Activated CD8-positive, alpha-beta memory T cell treated with anti-CD3 and anti-CD28 coated beads for 4 hours (primary cell): Measurements from ENCODE around the gene PUSL1.

Source experiments
- DNase-seq, 2 donors: peaks; one replicate each; pipeline ENCODE4 v3.0.0-alpha.2; 2020; ENCODE audit warnings: low read depth in 2 of 2

The PUSL1 gene

DNA sequence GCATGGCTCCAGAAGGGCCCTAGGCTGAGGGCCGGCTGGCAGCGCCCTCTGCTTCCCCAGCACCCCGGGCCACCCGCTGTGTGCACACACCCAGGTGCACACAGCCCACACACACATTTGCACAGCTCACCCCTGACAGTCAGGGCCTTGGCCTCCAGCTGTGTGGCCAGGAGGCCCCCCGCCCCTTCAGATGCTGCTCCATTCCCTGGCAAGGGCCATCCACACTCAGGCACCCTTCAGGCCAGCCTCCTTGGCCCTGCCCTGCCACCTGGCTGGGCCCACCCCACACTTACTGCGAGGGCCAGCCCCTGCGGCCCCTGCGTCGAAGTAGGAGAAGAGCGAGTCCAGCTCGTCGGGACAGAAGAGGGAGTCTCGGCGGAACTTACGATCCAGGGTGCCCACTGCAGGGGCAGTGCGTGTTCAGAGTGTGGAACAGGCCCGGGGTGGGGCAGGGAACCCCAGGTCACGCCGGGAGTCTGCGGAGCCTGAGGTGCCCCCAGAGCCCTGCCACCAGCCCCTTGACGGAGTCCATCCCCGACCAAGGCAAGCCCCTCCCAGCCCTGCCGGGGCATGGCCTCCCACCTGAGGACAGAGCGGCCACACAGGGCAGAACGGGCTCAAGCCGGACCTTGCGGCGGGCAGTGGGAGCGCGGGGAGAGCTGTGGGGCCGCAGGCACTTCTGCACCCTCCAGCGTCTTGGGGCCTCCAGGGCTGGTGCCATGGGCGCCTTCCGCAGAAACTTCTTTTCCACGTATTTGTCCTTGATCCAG, 13.1 kb upstream of the PUSL1 start:
- DNase-seq, result no peak

GRCh38 chr1:1296070-1297061, 12.0 kb upstream of the PUSL1 start:
- DNase-seq, result no peak

DNA sequence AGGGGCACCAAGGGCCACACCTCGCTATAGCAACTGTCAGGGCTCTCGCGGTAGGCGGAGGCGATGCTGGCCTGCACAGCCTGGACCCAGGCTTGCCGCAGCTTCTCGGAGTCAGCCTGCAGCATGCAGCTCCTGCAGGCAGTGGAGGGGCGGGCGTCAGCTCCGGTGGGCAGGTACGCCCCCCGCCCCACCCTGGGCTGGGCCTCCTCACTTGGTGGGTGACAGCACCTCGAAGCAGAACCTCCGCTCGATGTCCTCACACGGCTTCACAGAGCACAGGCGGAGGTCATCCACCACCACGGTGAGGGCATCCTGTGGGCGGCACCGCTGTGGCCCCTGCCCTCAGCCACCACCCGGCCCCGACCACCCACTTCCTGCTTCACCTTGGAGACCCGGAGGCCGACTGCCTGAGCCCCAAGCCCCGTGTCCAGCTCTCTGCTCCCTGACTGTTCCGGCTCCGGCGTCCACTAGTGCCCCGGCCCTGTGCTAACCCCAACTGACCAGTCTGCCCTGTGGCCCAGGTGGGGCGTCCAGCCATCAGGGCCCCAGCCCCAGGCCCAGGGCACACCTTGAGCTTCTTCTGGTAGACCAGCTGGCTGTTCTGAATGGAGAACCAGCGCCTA, 10.5 kb upstream of the PUSL1 start:
- no peak for DNase-seq

GRCh38 chr1:1298861-1299685, 9.3 kb upstream of the PUSL1 start:
- no peak for DNase-seq

DNA sequence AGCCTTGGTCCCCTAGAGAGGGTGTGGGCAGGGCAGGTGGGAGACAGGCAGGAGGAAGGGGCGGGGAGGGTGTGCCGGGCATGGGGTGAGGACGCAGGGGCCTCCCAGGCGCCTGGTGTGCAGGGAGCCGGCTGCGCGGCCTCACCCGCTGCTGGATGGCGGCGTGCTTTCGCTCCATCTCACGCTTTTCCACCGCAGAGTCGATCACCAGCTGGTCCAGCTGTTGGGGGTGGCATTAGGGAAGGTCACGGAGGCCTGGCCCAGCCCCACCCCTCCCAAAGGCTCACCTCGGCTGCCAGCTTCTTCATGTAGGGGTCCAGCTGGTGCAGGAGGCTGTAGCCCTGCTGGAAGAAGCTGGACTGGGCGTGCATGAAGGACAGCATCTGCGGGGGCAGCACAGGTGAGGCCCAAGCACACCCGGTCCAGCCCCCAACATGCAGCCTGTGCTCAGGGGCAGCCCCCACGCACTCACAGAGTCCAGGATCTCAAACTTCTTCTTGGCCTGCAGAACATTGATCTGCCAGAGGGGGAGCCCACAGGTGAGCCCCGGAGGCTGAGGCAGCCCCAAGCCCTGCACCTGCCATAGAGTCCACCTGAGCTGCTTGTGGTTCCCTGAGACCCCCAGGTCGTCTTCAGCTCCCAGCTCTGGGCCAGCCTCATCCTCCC, 8.6 kb upstream of the PUSL1 start:
- no peak for DNase-seq

GRCh38 chr1:1300352-1300739, 8.1 kb upstream of the PUSL1 start:
- DNase-seq, result no peak

GRCh38 chr1:1302006-1302430, 6.4 kb upstream of the PUSL1 start:
- no peak for DNase-seq

GRCh38 chr1:1302951-1303509, 5.4 kb upstream of the PUSL1 start:
- DNase-seq, result no peak

DNA sequence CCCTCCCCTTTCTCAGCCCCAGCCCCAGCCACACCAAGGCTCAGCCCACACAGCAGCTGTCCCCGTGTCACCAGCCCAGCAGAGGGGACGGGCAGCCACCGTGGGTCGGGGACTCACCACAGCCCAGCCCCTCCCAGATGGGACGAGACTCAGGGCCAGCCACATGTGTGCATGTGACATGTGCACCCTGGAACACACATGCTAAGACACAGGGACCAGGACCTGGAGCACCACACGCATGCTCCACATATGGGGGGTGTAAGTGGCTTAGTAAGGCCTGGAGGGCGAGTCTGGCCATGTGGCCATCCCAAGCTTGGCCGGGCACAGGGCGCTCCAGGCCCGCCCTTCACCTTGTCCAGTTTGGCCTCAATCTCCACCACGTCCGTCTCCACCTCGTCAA, 4.7 kb upstream of the PUSL1 start:
- no peak for DNase-seq

GRCh38 chr1:1304331-1305299, 3.8 kb upstream of the PUSL1 start:
- no peak for DNase-seq

GRCh38 chr1:1305300-1306069, 2.9 kb upstream of the PUSL1 start:
- DNase-seq, result peak; percentile 64

- DNase-seq, result no peak
Observed at GRCh38 chr1:1306070-1306660, 2.2 kb upstream of the PUSL1 start.

- no peak for DNase-seq
Observed at GRCh38 chr1:1306661-1307260, 1.6 kb upstream of the PUSL1 start.

- DNase-seq, result no peak
Observed at GRCh38 chr1:1307261-1307922, 1.0 kb upstream of the PUSL1 start.

GRCh38 chr1:1308756-1309250, 406 bp downstream of the PUSL1 start:
- no peak for DNase-seq

DNA sequence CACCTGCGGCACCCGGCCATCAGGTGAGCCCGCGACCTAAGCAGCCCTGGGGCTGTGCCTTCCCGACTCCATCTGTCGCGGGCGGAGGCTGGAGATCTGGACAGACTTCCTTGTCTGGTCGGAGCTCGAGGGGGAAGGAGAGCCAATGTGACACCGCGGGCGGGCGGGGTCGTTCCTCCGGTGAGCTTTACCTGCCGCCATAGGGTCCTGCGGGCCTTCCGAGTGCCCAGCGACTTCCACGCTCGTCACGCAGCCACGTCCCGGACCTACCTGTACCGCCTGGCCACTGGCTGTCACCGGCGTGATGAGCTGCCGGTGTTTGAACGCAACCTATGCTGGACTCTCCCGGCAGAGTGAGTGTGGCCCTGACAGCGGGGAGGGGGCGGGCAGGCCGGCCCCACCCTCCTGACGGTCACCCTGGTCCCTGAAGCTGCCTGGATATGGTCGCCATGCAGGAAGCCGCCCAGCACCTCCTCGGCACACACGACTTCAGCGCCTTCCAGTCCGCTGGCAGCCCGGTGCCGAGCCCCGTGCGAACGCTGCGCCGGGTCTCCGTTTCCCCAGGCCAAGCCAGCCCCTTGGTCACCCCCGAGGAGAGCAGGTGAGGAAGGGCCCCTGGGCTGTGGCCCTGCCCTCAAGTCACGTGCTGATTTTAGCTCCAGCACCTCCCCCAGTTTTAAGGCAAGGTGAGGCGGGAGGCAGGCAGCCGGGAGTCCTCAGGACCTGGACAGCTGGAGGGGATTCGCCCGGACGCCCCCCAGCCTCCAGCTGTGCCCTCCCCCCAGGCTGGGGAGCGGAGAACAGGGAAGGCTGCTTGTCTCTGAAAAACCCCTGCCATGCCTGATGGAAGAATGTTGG, 1.1 kb downstream of the PUSL1 start:
- DNase-seq, result no peak
